ENCODE data around the gene ADD1. TPM values are rescaled to one million over a fixed set of nuclear protein-coding genes. Genes with fewer than 3 reads are reported as not detected.

Gene ADD1
- total and polyA plus RNA-seq, 7 experiments from 2014 or later: 152 to 300 (median 260) TPM

- no peak for DNase-seq
- no peaks in the 10 kb centered on the region for H3K9me3 Mint-ChIP-seq
- no peak for ATAC-seq
- Histone ChIP-seq H3K4me3 (ENCODE audit: low read length) (no peak overlapping the region), H3K9me3 (ENCODE audit: control insufficient read depth in 2 of 3, low read length in 3 of 3) (no peaks in the 10 kb centered on the region), H3K4me1 (ENCODE audit: control insufficient read depth in 2 of 2, insufficient read depth in 2 of 2, low read length in 2 of 2) (no peaks in the 10 kb centered on the region), H3K36me3 (ENCODE audit: control insufficient read depth in 2 of 3, insufficient read depth in 3 of 3, low read length in 3 of 3) (peaks cover 13 to 61% (median 31%) of the 10 kb centered on the region in 3 experiments), H3K27ac (ENCODE audit: low read depth, low read length) (no peak overlapping the region), H3K27me3 (ENCODE audit: control insufficient read depth in 2 of 2, insufficient read depth in 2 of 2, low read length in 2 of 2) (no peaks in the 10 kb centered on the region)
- CTCF ChIA-PET: interaction anchor here (0.7 kb wide), 2 partner anchors 38 to 120 kb away, joined by 3 to 6 read pairs; no protein-coding TSS in a partner anchor
- no peaks in the 10 kb centered on the region for H3K27me3 Mint-ChIP-seq
- intact Hi-C loops (cut with micrococcal nuclease): no loop called here
- H3K4me3 Mint-ChIP-seq: no peak overlapping the region
- no peak overlapping the region for H3K27ac Mint-ChIP-seq
- POLR2A ChIA-PET: interaction anchor here (0.6 to 0.7 kb wide), 3 partner anchors 13 to 115 kb away, joined by 3 to 4 read pairs (median 3); no protein-coding TSS in a partner anchor
- H3K4me1 Mint-ChIP-seq: peaks cover 13 to 40% (median 26%) of the 10 kb centered on the region in 7 donors
- H3K36me3 Mint-ChIP-seq: peaks cover 12 to 55% (median 27%) of the 10 kb centered on the region in 5 donors
Observed at GRCh38 chr4:2882341-2882740, 38.7 kb downstream of the ADD1 start.

DNA sequence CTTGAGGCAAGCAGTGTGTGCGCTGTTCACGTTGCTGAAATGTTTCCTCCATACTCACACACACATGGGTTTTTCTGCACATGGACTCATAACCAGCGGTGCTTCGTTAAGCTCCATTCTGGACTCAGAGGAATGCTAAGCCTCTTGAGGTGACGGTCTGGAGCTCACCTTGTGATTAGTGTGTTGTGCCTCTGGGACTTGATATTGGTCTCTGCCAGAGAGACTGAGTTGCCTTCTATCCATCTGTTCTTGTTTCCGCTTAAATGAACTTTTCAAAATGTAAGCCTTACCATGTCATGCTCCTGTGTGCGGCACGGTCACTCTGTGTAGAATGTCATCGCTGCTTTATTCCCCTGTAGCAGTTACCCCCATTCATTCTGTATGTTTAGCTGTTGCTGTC is 42.5 kb downstream of the ADD1 start:
- CTCF ChIA-PET: no interaction called here
- no peaks in the 10 kb centered on the region for H3K27me3 Mint-ChIP-seq
- peaks cover 5 to 40% (median 23%) of the 10 kb centered on the region in 5 donors for H3K36me3 Mint-ChIP-seq
- Histone ChIP-seq H3K27me3 (ENCODE audit: control insufficient read depth in 2 of 2, insufficient read depth in 2 of 2, low read length in 2 of 2) (no peaks in the 10 kb centered on the region), H3K4me3 (ENCODE audit: low read length) (no peak overlapping the region), H3K36me3 (ENCODE audit: control insufficient read depth in 2 of 3, insufficient read depth in 3 of 3, low read length in 3 of 3) (peaks cover 13 to 53% (median 36%) of the 10 kb centered on the region in 3 experiments), H3K9me3 (ENCODE audit: control insufficient read depth in 2 of 3, low read length in 3 of 3) (no peaks in the 10 kb centered on the region), H3K27ac (ENCODE audit: low read depth, low read length) (no peak overlapping the region), H3K4me1 (ENCODE audit: control insufficient read depth in 2 of 2, insufficient read depth in 2 of 2, low read length in 2 of 2) (no peaks in the 10 kb centered on the region)
- DNase-seq (no peak), ATAC-seq (no peak)
- peaks cover 8 to 29% (median 20%) of the 10 kb centered on the region in 7 donors for H3K4me1 Mint-ChIP-seq
- intact Hi-C loops (cut with micrococcal nuclease): loop anchor here in 1 of 2 donors (5.0 kb wide), 1 partner anchor 34 kb away; no protein-coding TSS in a partner anchor
- POLR2A ChIA-PET: no interaction called here
- no peaks in the 10 kb centered on the region for H3K9me3 Mint-ChIP-seq
- no peak overlapping the region for H3K4me3 Mint-ChIP-seq
- peak overlapping the region in 4 of 9 donors; percentile 27 to 83 (median 51) for H3K27ac Mint-ChIP-seq

- H3K27ac Mint-ChIP-seq: peak overlapping the region in 5 of 9 donors; percentile 27 to 83 (median 49)
Observed at GRCh38 chr4:2886622-2887021, 43.0 kb downstream of the ADD1 start.

GRCh38 chr4:2887343-2887742 is 43.7 kb downstream of the ADD1 start:
- ATAC-seq (no peak), DNase-seq (no peak)
- Histone ChIP-seq H3K36me3 (ENCODE audit: control insufficient read depth in 2 of 3, insufficient read depth in 3 of 3, low read length in 3 of 3) (peaks cover 13 to 50% (median 32%) of the 10 kb centered on the region in 3 experiments), H3K9me3 (ENCODE audit: control insufficient read depth in 2 of 3, low read length in 3 of 3) (no peaks in the 10 kb centered on the region), H3K4me1 (ENCODE audit: control insufficient read depth in 2 of 2, insufficient read depth in 2 of 2, low read length in 2 of 2) (no peaks in the 10 kb centered on the region), H3K27me3 (ENCODE audit: control insufficient read depth in 2 of 2, insufficient read depth in 2 of 2, low read length in 2 of 2) (no peaks in the 10 kb centered on the region), H3K27ac (ENCODE audit: low read depth, low read length) (no peak overlapping the region), H3K4me3 (ENCODE audit: low read length) (no peak overlapping the region)
- Mint-ChIP-seq H3K36me3 (peaks cover 5 to 35% (median 24%) of the 10 kb centered on the region in 5 donors), H3K4me3 (no peak overlapping the region), H3K27me3 (no peaks in the 10 kb centered on the region), H3K9me3 (no peaks in the 10 kb centered on the region), H3K27ac (peak overlapping the region in 7 of 9 donors; percentile 22 to 75 (median 48)), H3K4me1 (peaks cover 8 to 32% (median 21%) of the 10 kb centered on the region in 7 donors)
- CTCF ChIA-PET: no interaction called here
- intact Hi-C loops (cut with micrococcal nuclease): loop anchor here in 1 of 2 donors (5.0 kb wide), 1 partner anchor 35 kb away; no protein-coding TSS in a partner anchor
- POLR2A ChIA-PET: no interaction called here

More at GRCh38 chr4:2886622-2887021, 43.0 kb downstream of the ADD1 start:
- Mint-ChIP-seq H3K4me1 (peaks cover 8 to 31% (median 20%) of the 10 kb centered on the region in 7 donors), H3K36me3 (peaks cover 5 to 38% (median 25%) of the 10 kb centered on the region in 5 donors), H3K9me3 (no peaks in the 10 kb centered on the region), H3K4me3 (no peak overlapping the region), H3K27me3 (no peaks in the 10 kb centered on the region)
- intact Hi-C loops (cut with micrococcal nuclease): loop anchor here in 1 of 2 donors (5.0 kb wide), 1 partner anchor 34 kb away; no protein-coding TSS in a partner anchor
- Histone ChIP-seq H3K27me3 (ENCODE audit: control insufficient read depth in 2 of 2, insufficient read depth in 2 of 2, low read length in 2 of 2) (no peaks in the 10 kb centered on the region), H3K27ac (ENCODE audit: low read depth, low read length) (no peak overlapping the region), H3K4me1 (ENCODE audit: control insufficient read depth in 2 of 2, insufficient read depth in 2 of 2, low read length in 2 of 2) (no peaks in the 10 kb centered on the region), H3K4me3 (ENCODE audit: low read length) (no peak overlapping the region), H3K36me3 (ENCODE audit: control insufficient read depth in 2 of 3, insufficient read depth in 3 of 3, low read length in 3 of 3) (peaks cover 13 to 54% (median 34%) of the 10 kb centered on the region in 3 experiments), H3K9me3 (ENCODE audit: control insufficient read depth in 2 of 3, low read length in 3 of 3) (no peaks in the 10 kb centered on the region)
- no peak for DNase-seq
- POLR2A ChIA-PET: no interaction called here
- ATAC-seq: no peak
- CTCF ChIA-PET: no interaction called here

GRCh38 chr4:2888886-2889285 is 45.2 kb downstream of the ADD1 start:
- H3K9me3 Mint-ChIP-seq: no peaks in the 10 kb centered on the region
- peaks cover 5 to 36% (median 20%) of the 10 kb centered on the region in 5 donors for H3K36me3 Mint-ChIP-seq
- H3K4me1 Mint-ChIP-seq: peaks cover 8 to 28% (median 21%) of the 10 kb centered on the region in 7 donors
- H3K27ac Mint-ChIP-seq: peak overlapping the region in 5 of 9 donors; percentile 47 to 75 (median 66)
- intact Hi-C loops (cut with micrococcal nuclease): loop anchor here in 1 of 2 donors (5.0 kb wide), 1 partner anchor 37 kb away; no protein-coding TSS in a partner anchor
- Histone ChIP-seq H3K27me3 (ENCODE audit: control insufficient read depth in 2 of 2, insufficient read depth in 2 of 2, low read length in 2 of 2) (no peaks in the 10 kb centered on the region), H3K4me3 (ENCODE audit: low read length) (no peak overlapping the region), H3K27ac (ENCODE audit: low read depth, low read length) (no peak overlapping the region), H3K4me1 (ENCODE audit: control insufficient read depth in 2 of 2, insufficient read depth in 2 of 2, low read length in 2 of 2) (no peaks in the 10 kb centered on the region), H3K9me3 (ENCODE audit: control insufficient read depth in 2 of 3, low read length in 3 of 3) (no peaks in the 10 kb centered on the region), H3K36me3 (ENCODE audit: control insufficient read depth in 2 of 3, insufficient read depth in 3 of 3, low read length in 3 of 3) (peaks cover 12 to 46% (median 26%) of the 10 kb centered on the region in 3 experiments)
- H3K4me3 Mint-ChIP-seq: no peak overlapping the region
- CTCF ChIA-PET: no interaction called here
- no peak for ATAC-seq
- no peaks in the 10 kb centered on the region for H3K27me3 Mint-ChIP-seq
- POLR2A ChIA-PET: no interaction called here
- DNase-seq: no peak

DNA sequence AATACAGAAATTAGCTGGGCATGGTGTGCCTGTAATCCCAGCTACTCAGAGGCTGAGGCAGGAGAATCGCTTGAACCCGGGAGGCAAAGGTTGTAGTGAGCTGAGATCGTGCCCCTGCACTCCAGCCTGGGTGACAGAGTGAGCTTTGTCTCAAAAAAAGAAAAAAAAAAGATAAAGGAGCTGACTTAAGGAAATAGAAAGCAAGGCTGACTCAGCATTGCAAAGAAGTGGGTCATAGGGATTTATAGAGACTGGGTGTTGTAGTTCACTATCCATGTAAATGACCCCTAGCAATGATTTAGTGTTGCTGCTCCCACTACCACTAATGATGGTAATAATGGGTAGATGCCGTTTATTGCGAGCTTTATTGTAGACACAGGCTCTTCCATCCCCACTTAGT is 47.6 kb downstream of the ADD1 start:
- CTCF ChIA-PET: interaction anchor here (0.7 to 1.4 kb wide), 3 partner anchors 16 to 127 kb away, joined by 3 to 4 read pairs (median 3); no protein-coding TSS in a partner anchor
- H3K27ac Mint-ChIP-seq: peak overlapping the region in 6 of 9 donors; percentile 49 to 83 (median 76)
- no peaks in the 10 kb centered on the region for H3K9me3 ChIP-seq (ENCODE audit: control insufficient read depth in 2 of 3, low read length in 3 of 3)

More for the DNA sequence above, 47.6 kb downstream of the ADD1 start:
- Histone ChIP-seq H3K27ac (ENCODE audit: low read depth, low read length) (peak overlapping the region; percentile 26), H3K27me3 (ENCODE audit: control insufficient read depth in 2 of 2, insufficient read depth in 2 of 2, low read length in 2 of 2) (no peaks in the 10 kb centered on the region), H3K36me3 (ENCODE audit: control insufficient read depth in 2 of 3, insufficient read depth in 3 of 3, low read length in 3 of 3) (peaks cover 14 to 48% (median 24%) of the 10 kb centered on the region in 3 experiments), H3K4me1 (ENCODE audit: control insufficient read depth in 2 of 2, insufficient read depth in 2 of 2, low read length in 2 of 2) (no peaks in the 10 kb centered on the region), H3K4me3 (ENCODE audit: low read length) (no peak overlapping the region)
- no peaks in the 10 kb centered on the region for H3K27me3 Mint-ChIP-seq
- POLR2A ChIA-PET: no interaction called here
- no peak overlapping the region for H3K4me3 Mint-ChIP-seq
- DNase-seq (no peak), ATAC-seq (no peak)
- H3K36me3 Mint-ChIP-seq: peaks cover 5 to 31% (median 17%) of the 10 kb centered on the region in 5 donors
- H3K9me3 Mint-ChIP-seq: peaks cover 0 to 1% (median 0%) of the 10 kb centered on the region in 11 donors
- peaks cover 0 to 17% (median 11%) of the 10 kb centered on the region in 7 donors for H3K4me1 Mint-ChIP-seq
- intact Hi-C loops (cut with micrococcal nuclease): no loop called here
